CD4-positive, alpha-beta memory T cell (primary cell): ENCODE data around the gene NUP160. TPM values are rescaled to one million over a fixed set of nuclear protein-coding genes. Genes with fewer than 3 reads are reported as not detected.

Experiments used
- CTCF ChIA-PET: fragments of 350-600 bp; sonication (Branson Sonifier 250); formaldehyde crosslinking; loops from one replicate; lab custom pipeline; 2021; ENCODE audit warnings: inconsistent platforms; ENCODE audit not compliant: partially characterized antibody; lab: Charles Lee
- POLR2A ChIA-PET: fragments of 350-600 bp; sonication (Branson Sonifier 250); formaldehyde crosslinking; loops from one replicate; lab custom pipeline; 2021; ENCODE audit not compliant: partially characterized antibody; lab: Charles Lee
- DNase-seq, 5 donors: peaks; one replicate each; pipeline versions ENCODE4 v3.0.0 to v3.0.0-alpha.2; 2020 to 2022; ENCODE audit warnings: mixed read lengths in 1 of 5
- H3K27ac ChIP-seq: one replicate; pipeline ENCODE4 v1.7.0; 2013; ENCODE audit warnings: low read depth, low read length
- H3K27me3 ChIP-seq: 2 replicates; pipeline ENCODE4 v1.7.0; 2013; ENCODE audit warnings: mild to moderate bottlenecking, low read length, moderate library complexity; ENCODE audit not compliant: insufficient read depth
- H3K36me3 ChIP-seq: 2 replicates; pipeline ENCODE4 v1.7.0; 2013; ENCODE audit warnings: mild to moderate bottlenecking, low read length, moderate library complexity; ENCODE audit not compliant: insufficient read depth
- H3K4me1 ChIP-seq: 2 replicates; pipeline ENCODE4 v1.7.0; 2013; ENCODE audit warnings: mild to moderate bottlenecking, low read length, moderate library complexity; ENCODE audit not compliant: insufficient read depth
- H3K4me3 ChIP-seq, 2 donors: one replicate each; pipeline ENCODE4 v1.7.0; 2013; ENCODE audit warnings: low read length in 2 of 2, mild to moderate bottlenecking in 1 of 2
- H3K9me3 ChIP-seq, 2 donors: one replicate each; pipeline ENCODE4 v1.7.0; 2013; ENCODE audit warnings: low read length in 2 of 2, control low read depth in 1 of 2; ENCODE audit not compliant: control insufficient read depth in 1 of 2
- H3K27ac Mint-ChIP-seq, 7 donors: one replicate each; pipeline ENCODE4 v1.8.0; 2020 to 2021; ENCODE audit warnings: mixed read lengths in 7 of 7, mild to moderate bottlenecking in 6 of 7, inconsistent platforms in 3 of 7, moderate library complexity in 3 of 7
- H3K27me3 Mint-ChIP-seq, 2 donors: one replicate each; pipeline ENCODE4 v1.8.0; 2020 to 2021; ENCODE audit warnings: mixed read lengths in 2 of 2
- H3K36me3 Mint-ChIP-seq, 2 donors: one replicate each; pipeline ENCODE4 v1.8.0; 2020 to 2021; ENCODE audit warnings: mixed read lengths in 2 of 2, inconsistent platforms in 1 of 2, mild to moderate bottlenecking in 1 of 2
- H3K4me1 Mint-ChIP-seq, 4 donors: one replicate each; pipeline ENCODE4 v1.8.0; 2020 to 2021; ENCODE audit warnings: mixed read lengths in 4 of 4, mild to moderate bottlenecking in 1 of 4
- H3K4me3 Mint-ChIP-seq, 8 donors: one replicate each; pipeline ENCODE4 v1.8.0; 2020 to 2021; ENCODE audit warnings: mixed read lengths in 8 of 8, mild to moderate bottlenecking in 7 of 8, moderate library complexity in 6 of 8, inconsistent platforms in 3 of 8
- H3K9me3 Mint-ChIP-seq, 8 donors: one replicate each; pipeline ENCODE4 v1.8.0; 2020 to 2021; ENCODE audit warnings: mixed read lengths in 8 of 8, mild to moderate bottlenecking in 5 of 8, inconsistent platforms in 3 of 8, moderate library complexity in 1 of 8
- intact Hi-C: fragments of 100-400 bp; cut with micrococcal nuclease; formaldehyde crosslinking; loops from one replicate; pipeline ENCODE4 v1.15.1; 2023
- polyA plus RNA-seq, 2 donors: library from polyadenylated mRNA; unstranded; fragments of 300-500 nt; fragmentation: Illumina TruSeq; gene quantifications; one replicate each; pipeline ENCODE4 v1.2.3, GENCODE V29; 2021
- total RNA-seq, 2 experiments: library from RNA; stranded (reverse); gene quantifications; one replicate each; pipeline ENCODE4 v1.2.3, GENCODE V29; 2021

Gene NUP160
- total and polyA plus RNA-seq, 4 experiments from 2014 or later: 35.6 to 62.2 (median 51.0) TPM

DNA sequence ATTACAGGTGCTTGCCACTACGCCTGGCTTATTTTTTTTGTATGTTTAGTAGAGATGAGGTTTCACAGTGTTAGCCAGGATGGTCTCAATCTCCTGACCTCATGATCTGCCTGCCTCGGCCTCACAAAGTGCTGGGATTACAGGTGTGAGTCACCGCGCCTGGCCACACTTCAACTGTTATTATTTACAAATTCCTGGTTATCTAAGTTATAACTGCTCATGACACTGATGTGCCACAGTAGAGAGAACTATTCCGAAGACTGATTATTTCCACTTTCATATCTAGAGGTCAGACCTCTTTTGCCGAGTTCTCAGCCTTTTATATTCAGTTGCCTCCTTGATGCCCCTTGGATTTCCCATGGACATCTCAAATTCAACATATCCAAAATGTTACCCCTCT, 3.9 kb upstream of the NUP160 start:
- peaks cover 1 to 20% of the 10 kb centered on the region in 2 donors for H3K36me3 Mint-ChIP-seq
- H3K4me3 Mint-ChIP-seq: no peak overlapping the region
- no peaks in the 10 kb centered on the region for H3K27me3 Mint-ChIP-seq
- Histone ChIP-seq H3K27ac (peak overlapping the region; percentile 1), H3K36me3 (no peaks in the 10 kb centered on the region), H3K4me1 (peaks cover 40% of the 10 kb centered on the region), H3K4me3 (no peak overlapping the region), H3K9me3 (no peaks in the 10 kb centered on the region), H3K27me3 (no peaks in the 10 kb centered on the region)
- CTCF ChIA-PET: interaction anchor here (1.2 to 2.8 kb wide), 8 partner anchors 10 to 478 kb away, joined by 3 to 13 read pairs (median 6); no protein-coding TSS in a partner anchor
- H3K4me1 Mint-ChIP-seq: peaks cover 26 to 54% (median 38%) of the 10 kb centered on the region in 4 donors
- peak overlapping the region; percentile 76 to 94 (median 87) for H3K27ac Mint-ChIP-seq
- H3K9me3 Mint-ChIP-seq: no peaks in the 10 kb centered on the region
- DNase-seq: no peak
- intact Hi-C loops: loop anchor here (10.0 kb wide), 1 partner anchor 677 kb away; the partner anchor contains the start of gene ARFGAP2
- POLR2A ChIA-PET: interaction anchor here (1.8 to 2.2 kb wide), 2 partner anchors 85 to 204 kb away, joined by 4 to 5 read pairs; partner anchors contain the start of gene FNBP4

DNA sequence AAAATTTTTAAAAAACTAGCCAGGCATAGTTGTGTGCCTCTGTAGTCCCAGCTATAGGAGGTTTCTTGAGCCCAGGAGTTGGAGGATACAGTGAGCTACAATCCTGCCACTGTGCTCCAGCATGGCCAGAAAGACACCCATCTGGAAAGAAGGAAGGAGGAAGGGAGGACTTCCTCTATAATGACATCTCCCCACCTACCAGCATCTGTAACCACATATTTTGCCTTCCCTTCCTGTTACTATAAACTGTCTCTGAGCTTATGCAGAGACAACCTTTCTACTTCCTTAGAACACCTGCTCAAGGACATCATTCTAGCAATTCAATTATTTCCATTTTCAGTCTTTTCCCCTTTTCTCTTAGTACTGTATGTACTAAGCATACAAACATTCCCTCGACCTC, 2.2 kb upstream of the NUP160 start:
- peaks cover 55% of the 10 kb centered on the region for H3K4me1 ChIP-seq
- CTCF ChIA-PET: interaction anchor here (0.7 to 1.7 kb wide), 4 partner anchors 14 to 476 kb away, joined by 3 to 6 read pairs (median 4); no protein-coding TSS in a partner anchor
- H3K4me1 Mint-ChIP-seq: peaks cover 33 to 69% (median 50%) of the 10 kb centered on the region in 4 donors

DNA sequence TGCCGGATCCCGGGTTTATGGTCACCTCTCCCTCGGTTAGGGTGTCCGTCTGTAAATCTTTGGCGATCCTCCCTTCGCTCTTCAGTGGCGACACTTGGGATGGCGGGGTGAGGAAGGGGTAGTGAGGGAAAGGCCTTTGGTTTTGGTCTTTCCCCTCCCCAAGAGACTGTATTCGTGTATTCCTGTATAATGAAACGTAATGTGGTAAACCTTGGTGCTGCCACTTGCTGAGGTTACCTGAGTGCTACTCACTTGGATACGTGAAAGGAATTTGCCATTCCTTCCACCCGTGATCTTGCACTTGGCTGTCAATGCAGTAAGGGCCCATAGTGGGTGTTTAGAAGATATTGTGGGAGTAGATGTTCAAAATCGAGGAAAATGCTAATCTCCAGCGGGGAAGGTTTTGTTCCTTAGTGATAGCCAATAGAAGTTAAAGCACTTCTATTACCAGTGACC, 578 bp upstream of the NUP160 start:
- H3K9me3 ChIP-seq: no peaks in the 10 kb centered on the region
- POLR2A ChIA-PET: interaction anchor here (1.0 to 1.9 kb wide), 10 partner anchors 8 to 271 kb away, joined by 3 to 17 read pairs (median 4); partner anchors contain the start of gene FNBP4
- peaks cover 33 to 72% (median 52%) of the 10 kb centered on the region in 4 donors for H3K4me1 Mint-ChIP-seq

More for the DNA sequence above, 2.2 kb upstream of the NUP160 start:
- Histone ChIP-seq H3K27me3 (no peaks in the 10 kb centered on the region), H3K36me3 (peaks cover 4% of the 10 kb centered on the region), H3K27ac (peak overlapping the region; percentile 1), H3K9me3 (no peaks in the 10 kb centered on the region), H3K4me3 (no peak overlapping the region)
- H3K27me3 Mint-ChIP-seq: no peaks in the 10 kb centered on the region
- H3K9me3 Mint-ChIP-seq: no peaks in the 10 kb centered on the region
- DNase-seq: peak in 3 of 5 donors; percentile 9 to 18 (median 12)
- POLR2A ChIA-PET: interaction anchor here (0.6 to 2.1 kb wide), 6 partner anchors 10 to 205 kb away, joined by 3 to 12 read pairs (median 4); partner anchors contain the start of genes AGBL2 and FNBP4
- H3K4me3 Mint-ChIP-seq: peak overlapping the region; percentile 47 to 84 (median 60)
- H3K27ac Mint-ChIP-seq: peak overlapping the region; percentile 44 to 99 (median 86)
- intact Hi-C loops: loop anchor here (10.0 kb wide), 1 partner anchor 676 kb away; the partner anchor contains the start of gene ARFGAP2
- H3K36me3 Mint-ChIP-seq: peaks cover 12 to 29% of the 10 kb centered on the region in 2 donors

DNA sequence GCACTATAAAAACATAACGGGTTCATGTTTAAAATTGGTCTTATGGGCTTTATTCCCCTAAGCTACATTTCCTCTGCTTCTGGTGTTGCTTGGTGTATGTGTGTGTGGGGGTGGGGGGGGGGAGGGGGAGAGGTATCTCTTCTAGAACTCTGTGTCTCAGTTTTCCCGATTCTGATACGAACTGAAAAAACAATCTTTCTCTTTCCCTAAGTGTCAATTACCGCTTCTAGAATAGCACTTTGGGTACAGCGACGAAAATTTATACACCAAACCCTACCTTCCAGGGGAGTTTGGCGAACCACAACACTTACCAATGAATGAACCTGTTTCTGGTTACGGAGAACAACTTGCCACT, 636 bp downstream of the NUP160 start:
- intact Hi-C loops: loop anchor here (5.0 to 10.0 kb wide), 2 partner anchors 130 to 293 kb away; partner anchors contain the start of genes AGBL2 and CELF1
- H3K27ac ChIP-seq: peak overlapping the region; percentile 97
- ChIA-PET CTCF (no interaction called here), POLR2A (interaction anchor here (1.0 to 1.9 kb wide), 11 partner anchors 9 to 270 kb away, joined by 3 to 17 read pairs (median 4); partner anchors contain the start of gene FNBP4)
- Mint-ChIP-seq H3K36me3 (peaks cover 14 to 32% of the 10 kb centered on the region in 2 donors), H3K27ac (peak overlapping the region; percentile 93 to 100 (median 99)), H3K4me1 (peaks cover 31 to 70% (median 50%) of the 10 kb centered on the region in 4 donors), H3K4me3 (peak overlapping the region; percentile 95 to 100 (median 99)), H3K9me3 (no peaks in the 10 kb centered on the region), H3K27me3 (no peaks in the 10 kb centered on the region)
- DNase-seq: no peak
- H3K36me3 ChIP-seq: peaks cover 18% of the 10 kb centered on the region
- H3K27me3 ChIP-seq: no peaks in the 10 kb centered on the region
- H3K4me1 ChIP-seq: peaks cover 63% of the 10 kb centered on the region
- peak overlapping the region; percentile 70 to 91 for H3K4me3 ChIP-seq
- no peaks in the 10 kb centered on the region for H3K9me3 ChIP-seq

More for the DNA sequence above, 578 bp upstream of the NUP160 start:
- no peaks in the 10 kb centered on the region for H3K27me3 Mint-ChIP-seq
- peaks cover 66% of the 10 kb centered on the region for H3K4me1 ChIP-seq
- no peaks in the 10 kb centered on the region for H3K27me3 ChIP-seq
- H3K27ac ChIP-seq: peak overlapping the region; percentile 97
- H3K36me3 ChIP-seq: peaks cover 6% of the 10 kb centered on the region
- intact Hi-C loops: loop anchor here (1.0 to 10.0 kb wide), 5 partner anchors 81 to 422 kb away; partner anchors contain the start of genes AGBL2, CELF1, FNBP4 and MTCH2
- no peak for DNase-seq
- H3K36me3 Mint-ChIP-seq: peaks cover 14 to 32% of the 10 kb centered on the region in 2 donors
- no peaks in the 10 kb centered on the region for H3K9me3 Mint-ChIP-seq
- CTCF ChIA-PET: interaction anchor here (0.6 kb wide), 1 partner anchor 83 kb away, joined by 4 read pairs; no protein-coding TSS in a partner anchor
- H3K27ac Mint-ChIP-seq: peak overlapping the region; percentile 93 to 100 (median 99)
- peak overlapping the region; percentile 95 to 100 (median 99) for H3K4me3 Mint-ChIP-seq
- H3K4me3 ChIP-seq: peak overlapping the region; percentile 70 to 91

DNA sequence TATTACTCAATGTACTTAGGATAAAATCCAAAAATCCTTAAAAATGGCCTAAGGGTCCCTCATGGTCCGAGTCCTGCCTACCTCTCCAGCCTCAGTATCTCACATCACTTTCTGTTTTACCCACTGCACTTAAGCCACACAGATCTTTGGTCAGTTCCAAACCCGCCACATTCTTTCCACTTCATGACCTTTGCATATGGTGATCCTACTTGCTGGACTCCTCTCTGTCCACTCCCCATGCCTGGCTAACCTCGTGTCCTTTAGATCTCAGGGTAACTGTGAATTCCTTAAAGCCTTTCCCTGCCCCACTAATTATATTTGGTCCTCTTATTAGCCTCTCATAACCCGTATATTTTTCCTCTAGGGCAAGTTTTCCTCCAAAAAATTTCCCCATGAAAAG, 1.2 kb downstream of the NUP160 start:
- H3K4me1 Mint-ChIP-seq: peaks cover 31 to 65% (median 48%) of the 10 kb centered on the region in 4 donors
- no peak overlapping the region for H3K4me3 ChIP-seq
- no peaks in the 10 kb centered on the region for H3K27me3 Mint-ChIP-seq
- POLR2A ChIA-PET: interaction anchor here (1.4 to 1.9 kb wide), 3 partner anchors 81 to 269 kb away, joined by 3 to 17 read pairs (median 7); partner anchors contain the start of gene FNBP4
- peaks cover 63% of the 10 kb centered on the region for H3K4me1 ChIP-seq
- no peaks in the 10 kb centered on the region for H3K9me3 ChIP-seq
- no peaks in the 10 kb centered on the region for H3K27me3 ChIP-seq
- H3K27ac Mint-ChIP-seq: peak overlapping the region; percentile 71 to 100 (median 98)
- H3K4me3 Mint-ChIP-seq: peak overlapping the region; percentile 76 to 100 (median 98)
- H3K9me3 Mint-ChIP-seq: no peaks in the 10 kb centered on the region
- H3K36me3 Mint-ChIP-seq: peaks cover 14 to 32% of the 10 kb centered on the region in 2 donors
- intact Hi-C loops: loop anchor here (5.0 to 10.0 kb wide), 2 partner anchors 130 to 292 kb away; partner anchors contain the start of genes AGBL2 and CELF1
- peak overlapping the region; percentile 97 for H3K27ac ChIP-seq
- DNase-seq: no peak
- CTCF ChIA-PET: no interaction called here
- peaks cover 23% of the 10 kb centered on the region for H3K36me3 ChIP-seq

DNA sequence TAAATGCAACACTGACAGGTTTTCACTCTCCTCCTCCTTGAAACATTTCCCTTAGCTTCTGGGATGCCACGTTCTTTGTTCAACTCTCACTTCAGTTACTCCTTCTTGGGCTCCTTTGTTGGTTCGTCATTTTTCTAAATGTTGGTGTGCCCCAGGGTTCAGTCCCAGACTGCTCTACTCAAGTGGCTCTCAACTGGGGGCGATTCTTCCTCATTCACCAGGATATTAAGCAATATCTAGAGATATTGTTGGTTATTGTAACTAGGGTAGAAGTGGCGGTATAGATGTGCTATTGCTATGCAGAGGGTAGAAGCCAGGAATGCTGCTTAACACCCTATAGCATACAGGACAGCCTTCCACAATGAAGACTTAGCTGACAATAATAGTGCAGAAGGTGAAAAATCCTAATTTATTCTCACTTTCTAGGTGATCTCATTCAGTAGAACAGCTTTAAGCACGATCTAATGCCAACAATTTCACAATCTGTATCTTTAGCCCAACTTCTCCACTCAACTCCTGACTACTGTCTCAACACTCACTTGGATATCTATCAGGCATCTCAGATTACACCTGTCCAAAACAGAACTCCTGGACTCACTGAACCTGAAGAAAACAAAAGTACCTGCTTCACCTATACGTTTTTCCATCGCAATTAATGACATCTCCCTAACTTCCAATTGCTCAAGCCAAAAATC, 4.6 kb downstream of the NUP160 start:
- H3K27ac ChIP-seq: no peak overlapping the region
- H3K36me3 Mint-ChIP-seq: peaks cover 23 to 42% of the 10 kb centered on the region in 2 donors
- no peak overlapping the region for H3K27ac Mint-ChIP-seq
- no peak overlapping the region for H3K4me3 ChIP-seq
- intact Hi-C loops: loop anchor here (10.0 kb wide), 1 partner anchor 289 kb away; the partner anchor contains the start of gene CELF1
- H3K4me1 Mint-ChIP-seq: peaks cover 15 to 30% (median 24%) of the 10 kb centered on the region in 4 donors
- DNase-seq: no peak
- ChIA-PET CTCF (interaction anchor here (1.0 kb wide), 1 partner anchor 11 kb away, joined by 3 read pairs; no protein-coding TSS in a partner anchor), POLR2A (no interaction called here)
- no peaks in the 10 kb centered on the region for H3K9me3 ChIP-seq
- no peak overlapping the region for H3K4me3 Mint-ChIP-seq
- peaks cover 36% of the 10 kb centered on the region for H3K36me3 ChIP-seq
- no peaks in the 10 kb centered on the region for H3K9me3 Mint-ChIP-seq
- H3K27me3 Mint-ChIP-seq: no peaks in the 10 kb centered on the region
- peaks cover 35% of the 10 kb centered on the region for H3K4me1 ChIP-seq
- H3K27me3 ChIP-seq: no peaks in the 10 kb centered on the region
